GM20431 (cell line): Measurements from ENCODE around the gene XKRX.

Source experiments
- in situ Hi-C: fragments of 300-500 bp; cut with MseI, MboI; formaldehyde crosslinking; loops from one replicate; pipeline ENCODE4 v1.15.0; 2020; ENCODE audit warnings: low sequenced_read_pairs; ENCODE audit not compliant: unreplicated experiment

XKRX gene

GRCh38 chrX:100928660-100929613, at the start of gene XKRX:
TSS of gene XKRX (minus strand) at chrX:100928917. CDS start at chrX:100928304, 613 bp downstream.
- in situ Hi-C loops, result no loop called here

- in situ Hi-C loops, result no loop called here
Measured at GRCh38 chrX:100976211-100976610, 47.5 kb upstream of the XKRX start.

- in situ Hi-C loops, result no loop called here
Measured at GRCh38 chrX:100975212-100975611, 46.5 kb upstream of the XKRX start.

- in situ Hi-C loops, result no loop called here
Measured at GRCh38 chrX:100973411-100973810, 44.7 kb upstream of the XKRX start.

- in situ Hi-C loops, result no loop called here
Measured at GRCh38 chrX:100969936-100970335, 41.2 kb upstream of the XKRX start.

- in situ Hi-C loops, result no loop called here
Measured at GRCh38 chrX:100969408-100969807, 40.7 kb upstream of the XKRX start, which contains the start of gene ARL13A. TSS of gene ARL13A (plus strand) at chrX:100969708. CDS start at chrX:100973690, 3,982 bp downstream.

GRCh38 chrX:100964362-100964761, 35.6 kb upstream of the XKRX start:
- in situ Hi-C loops, result no loop called here

- in situ Hi-C loops, result no loop called here
Measured at GRCh38 chrX:100962811-100963210, 34.1 kb upstream of the XKRX start.

- in situ Hi-C loops, result no loop called here
Measured at GRCh38 chrX:100948557-100948956, 19.8 kb upstream of the XKRX start.

GRCh38 chrX:100946299-100946927, 17.7 kb upstream of the XKRX start:
- in situ Hi-C loops, result no loop called here

- in situ Hi-C loops, result no loop called here
Measured at GRCh38 chrX:100944601-100945000, 15.9 kb upstream of the XKRX start.

- in situ Hi-C loops, result no loop called here
Measured at GRCh38 chrX:100939333-100939732, 10.6 kb upstream of the XKRX start.

GRCh38 chrX:100935767-100936166, 7.0 kb upstream of the XKRX start:
- in situ Hi-C loops, result no loop called here

GRCh38 chrX:100931925-100932285, 3.2 kb upstream of the XKRX start:
- in situ Hi-C loops, result no loop called here

- in situ Hi-C loops, result no loop called here
Measured at GRCh38 chrX:100931218-100931924, 2.7 kb upstream of the XKRX start.

- in situ Hi-C loops, result no loop called here
Measured at GRCh38 chrX:100926453-100926852, 2.3 kb downstream of the XKRX start.

GRCh38 chrX:100924375-100924774, 4.3 kb downstream of the XKRX start:
- in situ Hi-C loops, result no loop called here

GRCh38 chrX:100915562-100915961, 13.2 kb downstream of the XKRX start:
- in situ Hi-C loops, result no loop called here

GRCh38 chrX:100913111-100913510, 15.6 kb downstream of the XKRX start:
- in situ Hi-C loops, result no loop called here

- in situ Hi-C loops, result no loop called here
Measured at GRCh38 chrX:100911731-100912130, 17.0 kb downstream of the XKRX start.

GRCh38 chrX:100905620-100906019, 23.1 kb downstream of the XKRX start:
- in situ Hi-C loops, result no loop called here
